CD4-positive, CD25-positive, alpha-beta regulatory T cell (primary cell): ENCODE measurements around the gene RANBP17. TPM values are rescaled to one million over a fixed set of nuclear protein-coding genes. Genes with fewer than 3 reads are reported as not detected.

Experiments
- ATAC-seq, 2 donors: fragments of 150-1000 bp; cut with Tn5 transposase; one replicate each; pipeline ENCODE4 v1.10.0; 2021; ENCODE audit warnings: low read depth in 2 of 2, moderate number of reproducible peaks in 2 of 2, moderate library complexity in 1 of 2
- DNase-seq, 3 donors: peaks; one replicate each; pipeline versions ENCODE4 v3.0.0 to v3.0.0-alpha.2; 2012 to 2022; ENCODE audit warnings: mixed read lengths in 1 of 3
- H3K27ac ChIP-seq: one replicate; pipeline ENCODE4 v1.7.0; 2013; ENCODE audit warnings: mild to moderate bottlenecking, low read length; ENCODE audit not compliant: insufficient read depth, poor library complexity, severe bottlenecking
- H3K27me3 ChIP-seq: one replicate; pipeline ENCODE4 v1.7.0; 2013; ENCODE audit warnings: low read length; ENCODE audit not compliant: control insufficient read depth, insufficient read depth
- H3K36me3 ChIP-seq: one replicate; pipeline ENCODE4 v1.7.0; 2013; ENCODE audit warnings: mild to moderate bottlenecking, low read length, moderate library complexity; ENCODE audit not compliant: control insufficient read depth, insufficient read depth
- H3K4me1 ChIP-seq: 2 replicates; pipeline ENCODE4 v1.7.0; 2013; ENCODE audit warnings: mild to moderate bottlenecking, low read length; ENCODE audit not compliant: insufficient read depth, control insufficient read depth, poor library complexity, severe bottlenecking
- H3K4me3 ChIP-seq: one replicate; pipeline ENCODE4 v1.7.0; 2013; ENCODE audit warnings: low read depth, mild to moderate bottlenecking, low read length, moderate library complexity
- H3K9me3 ChIP-seq, 2 experiments: 1 replicate in 1 of 2; 2 replicates in 1 of 2; pipeline ENCODE4 v1.7.0; 2013; ENCODE audit warnings: low read length in 2 of 2, mild to moderate bottlenecking in 1 of 2, moderate library complexity in 1 of 2; ENCODE audit not compliant: control insufficient read depth in 2 of 2
- H3K27ac Mint-ChIP-seq, 3 donors: one replicate each; pipeline ENCODE4 v1.8.0; 2020 to 2022; ENCODE audit warnings: mild to moderate bottlenecking in 3 of 3, mixed read lengths in 3 of 3, moderate library complexity in 2 of 3
- H3K27me3 Mint-ChIP-seq: one replicate; pipeline ENCODE4 v1.8.0; 2022; ENCODE audit warnings: mild to moderate bottlenecking, mixed read lengths
- H3K36me3 Mint-ChIP-seq: one replicate; pipeline ENCODE4 v1.8.0; 2020; ENCODE audit warnings: mixed read lengths
- H3K4me1 Mint-ChIP-seq, 4 donors: one replicate each; pipeline ENCODE4 v1.8.0; 2020 to 2022; ENCODE audit warnings: mixed read lengths in 4 of 4, mild to moderate bottlenecking in 1 of 4
- H3K4me3 Mint-ChIP-seq, 4 donors: one replicate each; pipeline ENCODE4 v1.8.0; 2020 to 2022; ENCODE audit warnings: mild to moderate bottlenecking in 4 of 4, mixed read lengths in 4 of 4, moderate library complexity in 3 of 4
- H3K9me3 Mint-ChIP-seq, 7 donors: one replicate each; pipeline ENCODE4 v1.8.0; 2020 to 2022; ENCODE audit warnings: mixed read lengths in 7 of 7, mild to moderate bottlenecking in 3 of 7, moderate library complexity in 2 of 7
- polyA plus RNA-seq, 4 donors: library from polyadenylated mRNA; unstranded; fragments of 300-500 nt; fragmentation: Illumina TruSeq; gene quantifications; one replicate each; pipeline ENCODE4 v1.2.3, GENCODE V29; 2021
- total RNA-seq: library from RNA; stranded (reverse); gene quantifications from one replicate; pipeline ENCODE4 v1.2.3, GENCODE V29; 2022

Gene RANBP17
- total and polyA plus RNA-seq, 5 donors from 2014 or later: not detected

DNA sequence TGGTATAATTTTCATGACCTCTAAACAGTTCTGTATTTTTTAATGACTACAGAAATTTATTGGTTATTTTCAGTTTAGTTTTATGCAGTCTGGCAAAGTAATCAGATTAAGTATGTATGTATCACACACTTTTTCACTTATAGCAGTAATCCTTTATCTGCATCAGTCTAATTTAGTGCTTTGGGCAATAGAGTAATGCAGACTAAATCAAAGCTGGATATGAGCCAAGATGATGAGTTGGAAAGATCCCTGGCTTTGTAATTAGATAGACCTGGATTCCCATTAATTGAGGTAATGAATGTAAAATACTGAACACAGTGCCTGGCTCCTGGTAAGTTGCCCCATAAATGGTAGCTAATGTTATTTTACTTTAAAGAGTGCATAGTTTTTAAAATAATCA lies 231.8 kb downstream of the RANBP17 start:
- H3K27ac Mint-ChIP-seq: no peak overlapping the region
- H3K4me1 ChIP-seq: no peaks in the 10 kb centered on the region
- no peak for ATAC-seq
- H3K27me3 Mint-ChIP-seq: no peaks in the 10 kb centered on the region
- no peaks in the 10 kb centered on the region for H3K4me1 Mint-ChIP-seq
- H3K36me3 Mint-ChIP-seq: no peaks in the 10 kb centered on the region
- no peak overlapping the region for H3K4me3 ChIP-seq
- no peaks in the 10 kb centered on the region for H3K36me3 ChIP-seq
- no peaks in the 10 kb centered on the region for H3K9me3 ChIP-seq
- no peak for DNase-seq
- no peaks in the 10 kb centered on the region for H3K27me3 ChIP-seq
- H3K4me3 Mint-ChIP-seq: no peak overlapping the region
- no peak overlapping the region for H3K27ac ChIP-seq
- peaks cover 0 to 9% (median 7%) of the 10 kb centered on the region in 7 donors for H3K9me3 Mint-ChIP-seq

GRCh38 chr5:171094356-171094755 lies 232.5 kb downstream of the RANBP17 start:
- H3K4me3 ChIP-seq: no peak overlapping the region
- H3K27me3 ChIP-seq: no peaks in the 10 kb centered on the region
- no peaks in the 10 kb centered on the region for H3K9me3 ChIP-seq
- H3K27ac Mint-ChIP-seq: no peak overlapping the region
- no peaks in the 10 kb centered on the region for H3K36me3 Mint-ChIP-seq
- DNase-seq: no peak
- ATAC-seq: no peak
- no peaks in the 10 kb centered on the region for H3K4me1 ChIP-seq
- H3K4me1 Mint-ChIP-seq: no peaks in the 10 kb centered on the region
- H3K36me3 ChIP-seq: no peaks in the 10 kb centered on the region
- no peak overlapping the region for H3K4me3 Mint-ChIP-seq
- no peaks in the 10 kb centered on the region for H3K27me3 Mint-ChIP-seq
- H3K27ac ChIP-seq: no peak overlapping the region
- peaks cover 0 to 11% (median 8%) of the 10 kb centered on the region in 7 donors for H3K9me3 Mint-ChIP-seq

DNA sequence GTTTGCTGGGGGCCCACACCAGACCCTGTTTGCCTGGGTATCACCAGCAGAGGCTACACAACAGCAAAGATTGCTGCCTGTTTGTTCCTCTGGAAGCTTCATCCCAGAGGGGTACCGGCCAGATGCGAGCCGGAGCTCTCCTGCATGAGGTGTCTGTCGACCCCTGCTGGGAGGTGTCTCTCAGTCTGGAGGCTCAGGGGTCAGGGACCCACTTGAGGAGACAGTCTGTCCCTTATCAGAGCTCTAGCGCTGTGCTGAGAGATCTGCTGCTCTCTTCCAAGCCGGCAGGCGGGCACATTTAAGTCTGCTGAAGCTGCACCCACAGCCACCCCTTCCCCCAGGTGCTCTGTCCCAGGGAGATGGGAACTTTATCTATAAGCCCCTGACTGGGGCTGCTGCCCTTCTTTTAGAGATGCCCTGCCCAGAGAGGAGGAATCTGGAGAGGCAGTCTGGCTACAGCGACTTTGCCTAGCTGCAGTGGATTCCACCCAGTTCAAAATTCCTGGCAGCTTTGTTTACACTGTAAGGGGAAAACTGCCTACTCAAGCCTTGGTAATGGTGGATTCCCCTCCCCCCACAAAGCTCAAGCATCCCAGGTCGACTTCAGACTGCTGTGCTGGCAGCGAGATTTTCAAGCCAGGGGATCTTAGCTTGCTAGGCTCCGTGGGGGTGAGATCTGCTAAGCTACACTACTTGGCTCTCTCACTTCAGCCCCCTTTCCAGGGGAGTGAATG lies 241.2 kb downstream of the RANBP17 start:
- Histone ChIP-seq H3K36me3 (no peaks in the 10 kb centered on the region), H3K4me3 (no peak overlapping the region), H3K27me3 (no peaks in the 10 kb centered on the region), H3K27ac (no peak overlapping the region), H3K9me3 (no peaks in the 10 kb centered on the region), H3K4me1 (no peaks in the 10 kb centered on the region)
- Mint-ChIP-seq H3K4me3 (no peak overlapping the region), H3K9me3 (peaks cover 0 to 14% (median 5%) of the 10 kb centered on the region in 7 donors), H3K27me3 (no peaks in the 10 kb centered on the region), H3K36me3 (no peaks in the 10 kb centered on the region), H3K4me1 (no peaks in the 10 kb centered on the region), H3K27ac (no peak overlapping the region)
- DNase-seq (no peak), ATAC-seq (no peak)

DNA sequence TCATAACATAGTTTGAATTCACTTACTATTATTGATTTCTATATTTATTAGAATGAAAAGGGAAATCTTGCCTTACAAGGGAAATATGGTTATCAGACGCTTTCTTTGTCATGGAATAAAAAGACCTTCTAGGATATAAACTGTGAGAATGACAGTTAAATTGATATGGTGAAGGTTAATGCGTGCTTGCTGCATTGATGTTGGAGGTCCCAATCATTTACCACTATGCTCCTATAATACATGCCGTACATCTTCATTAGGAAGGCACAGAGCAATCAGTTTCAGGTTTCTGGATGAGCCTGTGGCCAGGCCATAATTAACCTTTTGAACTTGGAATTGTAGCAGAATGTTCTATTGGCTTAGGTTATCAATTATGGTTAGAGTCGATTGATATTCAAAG lies 245.9 kb downstream of the RANBP17 start:
- Mint-ChIP-seq H3K36me3 (no peaks in the 10 kb centered on the region), H3K4me3 (no peak overlapping the region), H3K4me1 (no peaks in the 10 kb centered on the region), H3K9me3 (peaks cover 0 to 5% (median 2%) of the 10 kb centered on the region in 7 donors), H3K27ac (no peak overlapping the region), H3K27me3 (no peaks in the 10 kb centered on the region)
- Histone ChIP-seq H3K27ac (no peak overlapping the region), H3K4me1 (no peaks in the 10 kb centered on the region), H3K4me3 (no peak overlapping the region), H3K36me3 (no peaks in the 10 kb centered on the region), H3K9me3 (no peaks in the 10 kb centered on the region), H3K27me3 (no peaks in the 10 kb centered on the region)
- DNase-seq: no peak
- ATAC-seq: no peak

GRCh38 chr5:171115519-171115918 lies 253.7 kb downstream of the RANBP17 start:
- Mint-ChIP-seq H3K4me1 (no peaks in the 10 kb centered on the region), H3K9me3 (peaks cover 0 to 15% (median 3%) of the 10 kb centered on the region in 7 donors), H3K27me3 (no peaks in the 10 kb centered on the region), H3K27ac (no peak overlapping the region), H3K4me3 (no peak overlapping the region), H3K36me3 (no peaks in the 10 kb centered on the region)
- no peaks in the 10 kb centered on the region for H3K4me1 ChIP-seq
- ATAC-seq: no peak
- H3K36me3 ChIP-seq: no peaks in the 10 kb centered on the region
- H3K27ac ChIP-seq: no peak overlapping the region
- H3K9me3 ChIP-seq: no peaks in the 10 kb centered on the region
- no peaks in the 10 kb centered on the region for H3K27me3 ChIP-seq
- H3K4me3 ChIP-seq: no peak overlapping the region
- no peak for DNase-seq

DNA sequence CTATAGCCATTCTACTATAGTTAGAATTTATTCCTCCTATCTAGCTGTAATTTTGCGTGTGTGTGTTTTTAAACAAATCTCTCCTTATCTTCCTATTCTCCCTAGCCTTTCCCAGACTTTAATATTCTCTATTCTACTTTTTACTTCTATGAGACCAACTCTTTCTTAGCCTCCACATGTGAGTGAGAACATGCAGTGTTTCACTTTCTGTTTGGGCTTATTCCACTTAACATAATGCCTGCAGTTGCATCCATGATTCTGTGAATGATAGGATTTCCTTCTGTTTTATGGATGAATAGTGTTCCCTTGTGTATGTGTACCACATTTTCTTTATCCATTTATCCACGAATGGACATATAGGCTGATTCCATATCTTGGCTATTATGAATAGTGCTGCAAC lies 254.9 kb downstream of the RANBP17 start:
- Mint-ChIP-seq H3K4me3 (no peak overlapping the region), H3K9me3 (peaks cover 0 to 18% (median 3%) of the 10 kb centered on the region in 7 donors), H3K27ac (no peak overlapping the region), H3K36me3 (no peaks in the 10 kb centered on the region), H3K4me1 (no peaks in the 10 kb centered on the region), H3K27me3 (no peaks in the 10 kb centered on the region)
- DNase-seq: no peak
- Histone ChIP-seq H3K36me3 (no peaks in the 10 kb centered on the region), H3K4me1 (no peaks in the 10 kb centered on the region), H3K9me3 (no peaks in the 10 kb centered on the region), H3K4me3 (no peak overlapping the region), H3K27ac (no peak overlapping the region), H3K27me3 (no peaks in the 10 kb centered on the region)
- ATAC-seq: no peak

DNA sequence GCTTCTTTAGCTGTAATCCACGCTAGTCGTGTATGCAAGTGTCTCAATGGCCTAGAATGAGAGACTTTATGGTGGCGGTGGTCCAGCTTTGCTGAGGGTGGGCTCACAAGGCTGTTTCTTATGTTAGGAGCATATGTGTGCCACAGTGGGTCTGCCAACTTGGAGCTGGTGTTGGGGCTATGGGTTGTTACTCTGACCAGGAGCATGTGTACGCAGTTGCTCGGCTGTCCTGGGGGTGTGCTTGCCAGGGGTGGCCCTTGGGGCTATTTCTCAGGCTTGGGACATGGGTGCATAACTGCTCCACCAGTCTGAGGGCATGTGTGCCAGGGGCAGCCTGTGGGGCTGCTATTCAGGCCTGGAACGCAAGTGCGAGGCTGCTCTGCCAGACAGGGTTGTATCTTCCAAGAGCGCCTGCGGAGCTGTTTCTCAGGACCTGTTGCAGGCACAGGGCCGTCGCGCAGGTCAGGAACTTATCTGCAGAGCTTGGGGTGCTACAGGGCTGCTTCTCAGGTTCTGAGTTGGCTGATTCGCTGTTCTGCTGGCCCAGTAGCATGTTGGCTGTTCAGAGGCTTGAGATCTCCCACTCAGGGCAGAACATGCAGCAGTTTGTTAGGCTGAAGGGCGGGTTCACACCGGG lies 259.3 kb downstream of the RANBP17 start:
- Mint-ChIP-seq H3K4me3 (no peak overlapping the region), H3K4me1 (no peaks in the 10 kb centered on the region), H3K27me3 (peaks cover 5% of the 10 kb centered on the region), H3K27ac (no peak overlapping the region), H3K9me3 (peaks cover 0 to 18% (median 5%) of the 10 kb centered on the region in 7 donors), H3K36me3 (no peaks in the 10 kb centered on the region)
- H3K36me3 ChIP-seq: no peaks in the 10 kb centered on the region
- no peaks in the 10 kb centered on the region for H3K27me3 ChIP-seq
- ATAC-seq (no peak), DNase-seq (no peak)
- no peak overlapping the region for H3K4me3 ChIP-seq
- no peak overlapping the region for H3K27ac ChIP-seq
- H3K4me1 ChIP-seq: no peaks in the 10 kb centered on the region
- H3K9me3 ChIP-seq: no peaks in the 10 kb centered on the region

DNA sequence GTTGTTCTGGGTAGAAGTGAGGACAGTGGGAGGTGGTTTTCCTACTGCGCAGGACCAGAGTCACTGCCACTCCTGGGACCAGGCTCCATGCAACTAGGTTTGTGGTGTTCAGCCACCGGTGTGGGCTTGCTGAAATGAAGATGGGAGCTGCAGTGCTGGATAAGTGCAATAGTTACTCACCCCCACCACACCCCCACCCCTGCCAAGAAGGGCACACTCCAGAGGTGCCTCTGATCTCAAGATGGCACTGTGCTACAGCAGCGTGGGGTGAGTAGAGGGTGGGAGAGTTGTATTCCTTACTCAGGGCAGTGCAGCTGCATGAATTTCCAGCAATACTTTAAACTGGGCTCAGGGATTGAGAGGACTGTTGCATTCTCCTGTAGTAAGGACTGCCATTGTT lies 259.8 kb downstream of the RANBP17 start:
- H3K4me1 ChIP-seq: no peaks in the 10 kb centered on the region
- Mint-ChIP-seq H3K9me3 (peaks cover 0 to 18% (median 5%) of the 10 kb centered on the region in 7 donors), H3K4me3 (no peak overlapping the region), H3K27me3 (peaks cover 5% of the 10 kb centered on the region), H3K4me1 (no peaks in the 10 kb centered on the region), H3K27ac (no peak overlapping the region), H3K36me3 (no peaks in the 10 kb centered on the region)
- H3K27ac ChIP-seq: no peak overlapping the region
- no peaks in the 10 kb centered on the region for H3K9me3 ChIP-seq
- no peaks in the 10 kb centered on the region for H3K36me3 ChIP-seq
- H3K27me3 ChIP-seq: no peaks in the 10 kb centered on the region
- DNase-seq: no peak
- no peak for ATAC-seq
- no peak overlapping the region for H3K4me3 ChIP-seq
